ENCODE results near the gene OR4N2. TPM values are rescaled to one million over a fixed set of nuclear protein-coding genes. Genes with fewer than 3 reads are reported as not detected.
"Not testable (repeated sequence)": the region's sequence is repeated elsewhere in the genome, so short reads cannot be mapped to it uniquely, and the experiment has no call there.

Gene OR4N2
- total RNA-seq, 1 experiment from 2014 or later, result not detected

- DNase-seq (ENCODE audit: low read depth, low spot score) (no peak), ATAC-seq (no peak)
- H3K4me3 ChIP-seq (ENCODE audit: low read depth in 2 of 2, low read length in 2 of 2), result no peak overlapping the region
- H3K27ac ChIP-seq (ENCODE audit: low read length), result no peak overlapping the region
- ChIA-PET CTCF (no interaction called here), POLR2A (no interaction called here)
- H3K27me3 ChIP-seq (ENCODE audit: control insufficient read depth, insufficient read depth, low read length), result no peaks in the 10 kb centered on the region
- no peaks in the 10 kb centered on the region for H3K4me1 ChIP-seq (ENCODE audit: control insufficient read depth, insufficient read depth, low read length)
- in situ Hi-C loops (cut with HindIII; ENCODE audit: low pct_unique_long_range_greater_than_20kb, low sequenced_read_pairs) (no loop called here), intact Hi-C loops (cut with micrococcal nuclease; ENCODE audit: unreplicated experiment) (no loop called here)
- no TSS peak for BruUV-seq (replicated peaks)
- no peaks in the 10 kb centered on the region for H3K9me3 ChIP-seq (ENCODE audit: control insufficient read depth, insufficient read depth, low read depth, low read length)
- H3K36me3 ChIP-seq (ENCODE audit: control insufficient read depth, insufficient read depth, low read length), result no peaks in the 10 kb centered on the region
- no peak for TF ChIP-seq SIN3A (IDR thresholded peaks at IDR 0.05; ENCODE audit: borderline replicate concordance, insufficient read depth, low read depth, low read length)
- TF ChIP-seq REST (IDR thresholded peaks at IDR 0.05; ENCODE audit: insufficient read depth in 1 of 2, low read depth in 2 of 2, low read length in 1 of 2), result no peak
- no peak for TF ChIP-seq TCF7L2 (IDR thresholded peaks at IDR 0.05; ENCODE audit: low read depth, low read length)
- no peak for TF ChIP-seq POLR2AphosphoS5 (IDR thresholded peaks at IDR 0.05; ENCODE audit: low read depth, low read length)
- TF ChIP-seq CTCF (IDR thresholded peaks at IDR 0.05), result no peak
Observed at GRCh38 chr14:19828314-19828713, 24.7 kb downstream of the OR4N2 start.

- CTCF ChIA-PET; DNase-seq (ENCODE audit: low read depth, low spot score); in situ Hi-C loops (cut with HindIII; ENCODE audit: low pct_unique_long_range_greater_than_20kb, low sequenced_read_pairs); intact Hi-C loops (cut with micrococcal nuclease; ENCODE audit: unreplicated experiment); H3K27ac ChIP-seq (ENCODE audit: low read length); POLR2A ChIA-PET; BruUV-seq (replicated peaks); H3K4me1 ChIP-seq (ENCODE audit: control insufficient read depth, insufficient read depth, low read length); ATAC-seq; H3K9me3 ChIP-seq (ENCODE audit: control insufficient read depth, insufficient read depth, low read depth, low read length); H3K36me3 ChIP-seq (ENCODE audit: control insufficient read depth, insufficient read depth, low read length); H3K27me3 ChIP-seq (ENCODE audit: control insufficient read depth, insufficient read depth, low read length); H3K4me3 ChIP-seq (ENCODE audit: low read depth in 2 of 2, low read length in 2 of 2): not testable (repeated sequence)
Observed at GRCh38 chr14:19834203-19834848, 30.8 kb downstream of the OR4N2 start.

- ATAC-seq, result no peak
- TF ChIP-seq CTCF (IDR thresholded peaks at IDR 0.05) (no peak), TCF7L2 (IDR thresholded peaks at IDR 0.05; ENCODE audit: low read depth, low read length) (no peak), REST (IDR thresholded peaks at IDR 0.05; ENCODE audit: insufficient read depth in 1 of 2, low read depth in 2 of 2, low read length in 1 of 2) (no peak), POLR2AphosphoS5 (IDR thresholded peaks at IDR 0.05; ENCODE audit: low read depth, low read length) (no peak), SIN3A (IDR thresholded peaks at IDR 0.05; ENCODE audit: borderline replicate concordance, insufficient read depth, low read depth, low read length) (no peak)
- Histone ChIP-seq H3K27me3 (ENCODE audit: control insufficient read depth, insufficient read depth, low read length) (no peaks in the 10 kb centered on the region), H3K4me1 (ENCODE audit: control insufficient read depth, insufficient read depth, low read length) (no peaks in the 10 kb centered on the region), H3K27ac (ENCODE audit: low read length) (no peak overlapping the region), H3K36me3 (ENCODE audit: control insufficient read depth, insufficient read depth, low read length) (no peaks in the 10 kb centered on the region), H3K9me3 (ENCODE audit: control insufficient read depth, insufficient read depth, low read depth, low read length) (no peaks in the 10 kb centered on the region), H3K4me3 (ENCODE audit: low read depth in 2 of 2, low read length in 2 of 2) (no peak overlapping the region)
- in situ Hi-C loops (cut with HindIII; ENCODE audit: low pct_unique_long_range_greater_than_20kb, low sequenced_read_pairs), result no loop called here
- ChIA-PET POLR2A (no interaction called here), CTCF (no interaction called here)
- no peak for DNase-seq (ENCODE audit: low read depth, low spot score)
- intact Hi-C loops (cut with micrococcal nuclease; ENCODE audit: unreplicated experiment), result no loop called here
- no TSS peak for BruUV-seq (replicated peaks)
Observed at GRCh38 chr14:19838433-19838832, 34.9 kb downstream of the OR4N2 start.
